MV-4-11 (cell line): ENCODE data around the gene BPGM.

Experiments
- DNase-seq: peaks from one replicate; lab custom pipeline; 2025; lab: John Stamatoyannopoulos, UW

Gene BPGM

GRCh38 chr7:134646425-134647305 lies at the start of gene BPGM:
TSS of gene BPGM (plus strand) at chr7:134646853. CDS start at chr7:134661508, 14,655 bp downstream.
- DNase-seq: peak; percentile 100

GRCh38 chr7:134599371-134599770 lies 47.3 kb upstream of the BPGM start:
- no peak for DNase-seq

GRCh38 chr7:134601459-134601858 lies 45.2 kb upstream of the BPGM start:
- DNase-seq: no peak

GRCh38 chr7:134602881-134603451 lies 43.7 kb upstream of the BPGM start:
- DNase-seq: peak; percentile 81

- peak; percentile 28 for DNase-seq
Observed at GRCh38 chr7:134605978-134606923, 40.4 kb upstream of the BPGM start.

- no peak for DNase-seq
Observed at GRCh38 chr7:134611611-134612151, 35.0 kb upstream of the BPGM start.

GRCh38 chr7:134612197-134612596 lies 34.5 kb upstream of the BPGM start:
- no peak for DNase-seq

- DNase-seq: peak; percentile 93
Observed at GRCh38 chr7:134613623-134614347, 32.9 kb upstream of the BPGM start.

GRCh38 chr7:134616611-134617010 lies 30.0 kb upstream of the BPGM start:
- no peak for DNase-seq

- peak; percentile 36 for DNase-seq
Observed at GRCh38 chr7:134618756-134619530, 27.7 kb upstream of the BPGM start.

GRCh38 chr7:134619627-134620331 lies 26.9 kb upstream of the BPGM start:
- DNase-seq: no peak

GRCh38 chr7:134622303-134622995 lies 24.2 kb upstream of the BPGM start:
- DNase-seq: no peak

GRCh38 chr7:134623193-134623592 lies 23.5 kb upstream of the BPGM start:
- DNase-seq: no peak

GRCh38 chr7:134625550-134625949 lies 21.1 kb upstream of the BPGM start:
- DNase-seq: no peak

GRCh38 chr7:134627109-134627774 lies 19.4 kb upstream of the BPGM start:
- no peak for DNase-seq

GRCh38 chr7:134627775-134628153 lies 18.9 kb upstream of the BPGM start:
- no peak for DNase-seq

GRCh38 chr7:134629445-134629844 lies 17.2 kb upstream of the BPGM start:
- DNase-seq: no peak

GRCh38 chr7:134630237-134630636 lies 16.4 kb upstream of the BPGM start:
- DNase-seq: peak; percentile 43

GRCh38 chr7:134630893-134631292 lies 15.8 kb upstream of the BPGM start:
- DNase-seq: no peak
